Endothelial cell of coronary artery (primary cell): ENCODE results near the gene LRCH2. TPM values are rescaled to one million over a fixed set of nuclear protein-coding genes. Genes with fewer than 3 reads are reported as not detected.

Source experiments
- total RNA-seq: library from RNA; depleted of rRNA; stranded (reverse); fragments of >200 nt; gene quantifications from 2 replicates; pipeline ENCODE4 v1.2.3, GENCODE V29; 2014

LRCH2 gene, protein sequence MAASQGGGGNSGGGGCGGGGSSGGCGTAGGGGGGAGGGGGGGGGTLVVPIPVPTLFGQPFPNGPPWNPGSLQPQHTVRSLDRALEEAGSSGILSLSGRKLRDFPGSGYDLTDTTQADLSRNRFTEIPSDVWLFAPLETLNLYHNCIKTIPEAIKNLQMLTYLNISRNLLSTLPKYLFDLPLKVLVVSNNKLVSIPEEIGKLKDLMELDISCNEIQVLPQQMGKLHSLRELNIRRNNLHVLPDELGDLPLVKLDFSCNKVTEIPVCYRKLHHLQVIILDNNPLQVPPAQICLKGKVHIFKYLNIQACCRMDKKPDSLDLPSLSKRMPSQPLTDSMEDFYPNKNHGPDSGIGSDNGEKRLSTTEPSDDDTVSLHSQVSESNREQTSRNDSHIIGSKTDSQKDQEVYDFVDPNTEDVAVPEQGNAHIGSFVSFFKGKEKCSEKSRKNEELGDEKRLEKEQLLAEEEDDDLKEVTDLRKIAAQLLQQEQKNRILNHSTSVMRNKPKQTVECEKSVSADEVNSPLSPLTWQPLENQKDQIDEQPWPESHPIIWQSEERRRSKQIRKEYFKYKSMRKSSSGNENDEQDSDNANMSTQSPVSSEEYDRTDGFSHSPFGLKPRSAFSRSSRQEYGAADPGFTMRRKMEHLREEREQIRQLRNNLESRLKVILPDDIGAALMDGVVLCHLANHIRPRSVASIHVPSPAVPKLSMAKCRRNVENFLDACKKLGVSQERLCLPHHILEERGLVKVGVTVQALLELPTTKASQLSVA
- total RNA-seq = 3.2 and 5.0 TPM in 2 replicates

DNA sequence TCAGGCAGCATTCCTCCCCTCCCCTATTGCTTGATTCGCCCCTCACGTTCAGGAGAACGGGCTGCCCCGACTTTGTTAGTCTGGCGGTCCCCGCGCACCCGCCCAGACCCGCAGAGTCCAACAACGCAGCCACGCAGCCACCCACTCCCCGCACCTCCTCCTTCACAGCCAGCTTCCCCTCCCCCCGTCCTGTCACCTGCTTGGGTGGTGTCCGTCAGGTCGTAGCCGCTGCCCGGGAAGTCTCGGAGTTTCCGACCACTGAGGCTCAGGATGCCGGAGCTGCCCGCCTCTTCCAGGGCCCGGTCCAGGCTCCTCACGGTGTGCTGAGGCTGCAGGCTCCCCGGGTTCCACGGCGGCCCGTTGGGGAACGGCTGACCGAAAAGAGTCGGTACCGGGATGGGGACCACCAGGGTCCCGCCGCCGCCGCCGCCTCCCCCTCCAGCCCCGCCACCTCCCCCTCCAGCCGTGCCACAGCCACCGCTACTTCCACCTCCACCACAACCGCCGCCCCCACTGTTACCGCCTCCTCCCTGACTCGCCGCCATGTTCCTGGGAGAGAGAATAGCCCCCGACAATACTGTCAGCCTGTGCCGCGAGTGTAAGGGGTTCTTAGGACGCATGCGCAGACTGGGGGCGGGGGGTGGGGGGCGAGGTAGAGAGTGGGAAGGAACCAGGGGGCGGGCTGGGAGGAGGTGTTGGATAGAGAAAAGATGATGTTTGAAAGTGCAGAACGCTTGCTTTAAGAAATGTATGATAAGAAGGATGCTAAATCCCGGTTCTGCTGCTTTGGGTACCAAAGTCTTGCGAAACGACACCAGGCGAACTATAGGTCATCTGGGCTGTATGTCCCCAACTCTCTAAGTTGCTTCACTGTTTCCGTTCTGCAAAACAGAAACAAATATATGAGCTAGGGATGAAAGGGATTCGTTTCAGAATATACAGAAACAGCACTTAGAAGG is at the start of gene LRCH2:
TSS of gene LRCH2 (minus strand) at position 600 of the 959 bp plus-strand sequence. CDS start at position 545, 55 bp downstream.

DNA sequence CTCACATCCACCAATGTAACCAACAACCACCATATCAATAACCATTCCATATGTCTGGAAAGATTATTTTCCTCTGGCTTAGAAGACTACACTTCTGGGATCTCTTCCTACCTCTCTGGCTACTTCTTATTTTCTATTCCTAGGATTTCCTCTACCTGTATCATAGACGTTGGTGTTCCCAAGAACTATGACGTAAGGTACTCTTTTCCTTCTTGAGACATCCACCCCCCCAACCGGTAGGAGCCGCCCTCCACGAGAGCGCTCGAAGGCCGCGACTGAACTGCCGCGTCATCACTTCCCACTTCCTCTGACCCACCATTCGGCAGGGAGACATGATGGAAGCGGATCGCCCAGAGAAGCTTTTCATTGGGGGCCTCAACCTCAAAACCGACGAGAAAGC is 44.8 kb downstream of the LRCH2 start, which contains the start of gene RBMXL3:
TSS of gene RBMXL3 (plus strand) at position 301 of the 400 bp plus-strand sequence. CDS start at position 333, 32 bp downstream.

Other genes starting within 250 kb of the LRCH2 start
- gene IL13RA2, start 216.5 kb downstream of the LRCH2 start, total RNA-seq = under 0.01 and 0.09 TPM in 2 replicates
- not detected in 2 replicates for gene RBMXL3, start 44.7 kb downstream of the LRCH2 start, total RNA-seq
- not detected in 2 replicates for gene LUZP4, start 55.6 kb upstream of the LRCH2 start, total RNA-seq